IMR-90 (cell line): ENCODE measurements around the gene ARMH1.

Experiments used
- BHLHE40 ChIP-seq: fragments of 150-350 bp; IDR thresholded peaks from 2 replicates; pipeline ENCODE4 v1.6.1; 2016; ENCODE audit warnings: mild to moderate bottlenecking, low read depth, low read length
- CEBPB ChIP-seq: IDR thresholded peaks from 2 replicates; pipeline ENCODE4 v1.6.1; 2012; ENCODE audit warnings: low read depth, low read length, improper control_type of control experiment
- CHD1 ChIP-seq: IDR thresholded peaks from 2 replicates; pipeline ENCODE4 v1.6.1; 2012; ENCODE audit warnings: low read depth, low read length, improper control_type of control experiment
- CTCF ChIP-seq: conservative IDR thresholded peaks from 2 replicates; pipeline ENCODE4 v1.5.1; 2012; ENCODE audit warnings: mild to moderate bottlenecking, low read depth, low read length, improper control_type of control experiment
- ELK1 ChIP-seq: fragments of 150-350 bp; IDR thresholded peaks from 2 replicates; pipeline ENCODE4 v1.6.1; 2016; ENCODE audit warnings: low read depth, mild to moderate bottlenecking, low read length, moderate library complexity, borderline replicate concordance
- FOS ChIP-seq: fragments of 150-350 bp; IDR thresholded peaks from 2 replicates; pipeline ENCODE4 v1.6.1; 2016; ENCODE audit warnings: low read depth, low read length
- MAFK ChIP-seq: IDR thresholded peaks from 2 replicates; pipeline ENCODE4 v1.6.1; 2012; ENCODE audit warnings: low read depth, low read length, improper control_type of control experiment
- MXI1 ChIP-seq: IDR thresholded peaks from 2 replicates; pipeline ENCODE4 v1.6.1; 2012; ENCODE audit warnings: low read depth, mild to moderate bottlenecking, low read length, moderate library complexity, borderline replicate concordance
- POLR2A ChIP-seq: IDR thresholded peaks from 2 replicates; pipeline ENCODE4 v1.6.1; 2012; ENCODE audit warnings: mild to moderate bottlenecking, low read depth, low read length
- RCOR1 ChIP-seq: IDR thresholded peaks from 2 replicates; pipeline ENCODE4 v1.6.1; 2012; ENCODE audit warnings: mild to moderate bottlenecking, low read length, improper control_type of control experiment; ENCODE audit not compliant: insufficient replicate concordance
- RFX5 ChIP-seq: IDR thresholded peaks from 2 replicates; pipeline ENCODE4 v1.8.0; 2012; ENCODE audit warnings: low read depth, mild to moderate bottlenecking, low read length, moderate library complexity
- SMC3 ChIP-seq: fragments of 150-350 bp; IDR thresholded peaks from 2 replicates; pipeline ENCODE4 v1.6.1; 2016; ENCODE audit warnings: low read depth, mild to moderate bottlenecking, antibody characterized with exemption, low read length, moderate library complexity

- TF ChIP-seq MAFK (no peak), CTCF (no peak), CEBPB (no peak), MXI1 (no peak), RCOR1 (no peak), POLR2A (no peak), SMC3 (no peak), RFX5 (no peak), CHD1 (no peak), BHLHE40 (no peak), FOS (no peak), ELK1 (no peak)
These were observed 31.0 kb downstream of the ARMH1 start for GRCh38 chr1:44705470-44705869.
